Keratinocyte (primary cell): ENCODE results near the gene CHID1. TPM values are rescaled to one million over a fixed set of nuclear protein-coding genes. Genes with fewer than 3 reads are reported as not detected.

Experiments
- DNase-seq: peaks from one replicate; pipeline ENCODE4 v3.0.0-alpha.2; 2011; ENCODE audit warnings: low read depth, missing footprints, low spot score
- FAIRE-seq: peaks from 2 replicates; lab custom pipeline; 2011; peaks lifted over from hg19 to GRCh38; lab: Jason Lieb, UNC
- H2AFZ ChIP-seq: 2 replicates; pipeline ENCODE4 v1.6.0; 2012; ENCODE audit warnings: low read length, control low read depth, inconsistent platforms; ENCODE audit not compliant: control insufficient read depth
- H3K27ac ChIP-seq: 2 replicates; pipeline ENCODE4 v1.5.1; 2011; ENCODE audit warnings: low read length; ENCODE audit not compliant: control insufficient read depth, insufficient read depth
- H3K27me3 ChIP-seq: 3 replicates; pipeline ENCODE4 v1.6.0; 2011; ENCODE audit warnings: low read length; ENCODE audit not compliant: control insufficient read depth, insufficient read depth; ENCODE audit errors: extremely low read depth
- H3K36me3 ChIP-seq, 2 experiments: 2 replicates in 1 of 2; 3 replicates in 1 of 2; pipeline ENCODE4 v1.5.1; 2011; ENCODE audit warnings: low read length in 2 of 2, mild to moderate bottlenecking in 1 of 2; ENCODE audit not compliant: control insufficient read depth in 2 of 2, insufficient read depth in 2 of 2; ENCODE audit errors: extremely low read depth in 1 of 2
- H3K4me1 ChIP-seq: 3 replicates; pipeline ENCODE4 v1.5.1; 2011; ENCODE audit warnings: low read length; ENCODE audit not compliant: control insufficient read depth, insufficient read depth; ENCODE audit errors: extremely low read depth
- H3K4me2 ChIP-seq: 3 replicates; pipeline ENCODE4 v1.6.0; 2011; ENCODE audit warnings: low read depth, low read length; ENCODE audit not compliant: control insufficient read depth, insufficient read depth; ENCODE audit errors: extremely low read depth
- H3K4me3 ChIP-seq, 3 experiments: fragments of 200-600 bp in 1 of 3; sonication (generic) in 1 of 3; 2 replicates in 2 of 3; 3 replicates in 1 of 3; pipeline ENCODE4 v1.5.1; 2011 to 2016; ENCODE audit warnings: low read length in 3 of 3, mild to moderate bottlenecking in 3 of 3, control low read depth in 2 of 3, inconsistent platforms in 1 of 3, low read depth in 1 of 3, mixed read lengths in 1 of 3, mixed run types in 1 of 3, moderate library complexity in 1 of 3; ENCODE audit not compliant: control insufficient read depth in 2 of 3, insufficient read depth in 2 of 3; ENCODE audit errors: extremely low read depth in 1 of 3
- H3K79me2 ChIP-seq: 2 replicates; pipeline ENCODE4 v1.6.0; 2012; ENCODE audit warnings: low read length; ENCODE audit not compliant: control insufficient read depth, insufficient read depth
- H3K9ac ChIP-seq: 3 replicates; pipeline ENCODE4 v1.6.0; 2011; ENCODE audit warnings: low read length; ENCODE audit not compliant: control insufficient read depth, insufficient read depth; ENCODE audit errors: extremely low read depth
- H3K9me1 ChIP-seq: 3 replicates; pipeline ENCODE4 v1.6.0; 2011; ENCODE audit warnings: low read length; ENCODE audit not compliant: control insufficient read depth, insufficient read depth; ENCODE audit errors: extremely low read depth
- H3K9me3 ChIP-seq: 2 replicates; pipeline ENCODE4 v1.5.1; 2012; ENCODE audit warnings: low read depth, low read length; ENCODE audit not compliant: control insufficient read depth
- H4K20me1 ChIP-seq: 3 replicates; pipeline ENCODE4 v1.6.0; 2011; ENCODE audit warnings: low read length; ENCODE audit not compliant: control insufficient read depth, insufficient read depth; ENCODE audit errors: extremely low read depth
- EZH2 ChIP-seq: IDR thresholded peaks from one replicate; pipeline ENCODE4 v1.6.1; 2012; ENCODE audit warnings: inconsistent platforms, mild to moderate bottlenecking, low read length, moderate library complexity
- dilution Hi-C: fragments of 300-500 bp; cut with MboI; formaldehyde crosslinking; loops from one replicate; pipeline ENCODE4 v1.7.0; 2020; ENCODE audit warnings: low sequenced_read_pairs; ENCODE audit not compliant: extremely low pct_ligation_motif_present
- polyA plus RNA-seq, 5 experiments: library from polyadenylated mRNA; depleted of rRNA in 3 of 5; stranded (reverse) in 3 of 5; stranded (forward) in 1 of 5; unstranded in 1 of 5; fragments of >200 nt; gene quantifications; 1 replicate in 1 of 5; 2 replicates in 3 of 5; 3 replicates in 1 of 5; pipeline versions ENCODE4 v1.2.1 to v1.2.3, GENCODE V29; 2011 to 2012; ENCODE audit warnings: missing spikeins in 2 of 5, low read depth in 1 of 5, low replicate concordance in 1 of 5
- TF ChIP-seq, protein P1 (sequence below), 3 experiments: IDR thresholded peaks in 1 of 3; conservative IDR thresholded peaks in 1 of 3; optimal IDR thresholded peaks in 1 of 3; 2 replicates in 2 of 3; 3 replicates in 1 of 3; pipeline versions ENCODE3 to v1.5.1; 2011; ENCODE audit warnings: low read length in 3 of 3, mild to moderate bottlenecking in 3 of 3, moderate library complexity in 2 of 3, control low read depth in 1 of 3, inconsistent platforms in 1 of 3; ENCODE audit not compliant: insufficient read depth in 2 of 3; ENCODE audit errors: extremely low read depth in 1 of 3

CHID1 gene
- polyA plus RNA-seq, 1 donor (not counting 4 experiments of a cell fraction or from before 2014, with no cell fraction given): 23.0 TPM

- peaks cover 4% of the 10 kb centered on the region for H3K4me1 ChIP-seq
- H3K79me2 ChIP-seq: no peaks in the 10 kb centered on the region
- no peak overlapping the region for H3K4me2 ChIP-seq
- H2AFZ ChIP-seq: no peak overlapping the region
- peaks cover 9% of the 10 kb centered on the region for H4K20me1 ChIP-seq
- FAIRE-seq (no peak), DNase-seq (no peak)
- no peaks in the 10 kb centered on the region for H3K9me3 ChIP-seq
- no peak overlapping the region for H3K27ac ChIP-seq
- H3K9me1 ChIP-seq: no peaks in the 10 kb centered on the region
- TF ChIP-seq EZH2: no peak
- TF ChIP-seq, protein P1, sequence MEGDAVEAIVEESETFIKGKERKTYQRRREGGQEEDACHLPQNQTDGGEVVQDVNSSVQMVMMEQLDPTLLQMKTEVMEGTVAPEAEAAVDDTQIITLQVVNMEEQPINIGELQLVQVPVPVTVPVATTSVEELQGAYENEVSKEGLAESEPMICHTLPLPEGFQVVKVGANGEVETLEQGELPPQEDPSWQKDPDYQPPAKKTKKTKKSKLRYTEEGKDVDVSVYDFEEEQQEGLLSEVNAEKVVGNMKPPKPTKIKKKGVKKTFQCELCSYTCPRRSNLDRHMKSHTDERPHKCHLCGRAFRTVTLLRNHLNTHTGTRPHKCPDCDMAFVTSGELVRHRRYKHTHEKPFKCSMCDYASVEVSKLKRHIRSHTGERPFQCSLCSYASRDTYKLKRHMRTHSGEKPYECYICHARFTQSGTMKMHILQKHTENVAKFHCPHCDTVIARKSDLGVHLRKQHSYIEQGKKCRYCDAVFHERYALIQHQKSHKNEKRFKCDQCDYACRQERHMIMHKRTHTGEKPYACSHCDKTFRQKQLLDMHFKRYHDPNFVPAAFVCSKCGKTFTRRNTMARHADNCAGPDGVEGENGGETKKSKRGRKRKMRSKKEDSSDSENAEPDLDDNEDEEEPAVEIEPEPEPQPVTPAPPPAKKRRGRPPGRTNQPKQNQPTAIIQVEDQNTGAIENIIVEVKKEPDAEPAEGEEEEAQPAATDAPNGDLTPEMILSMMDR (optimal IDR thresholded peaks at IDR 0.05 in 1 of 3, IDR thresholded peaks at IDR 0.05 in 1 of 3, conservative IDR thresholded peaks at IDR 0.05 in 1 of 3; ENCODE audit: extremely low read depth in 1 of 3, insufficient read depth in 2 of 3, low read length in 3 of 3): no peak
- dilution Hi-C loops: no loop called here
- H3K4me3 ChIP-seq: no peak overlapping the region
- peaks cover 8% of the 10 kb centered on the region in 2 experiments for H3K36me3 ChIP-seq
- H3K27me3 ChIP-seq: no peaks in the 10 kb centered on the region
- no peak overlapping the region for H3K9ac ChIP-seq
Observed at GRCh38 chr11:858762-859339, 51.8 kb downstream of the CHID1 start.

GRCh38 chr11:858053-858761 lies 52.4 kb downstream of the CHID1 start:
- Histone ChIP-seq H3K9me1 (no peaks in the 10 kb centered on the region), H3K27me3 (no peaks in the 10 kb centered on the region), H3K9ac (no peak overlapping the region), H3K4me2 (no peak overlapping the region), H3K27ac (no peak overlapping the region), H4K20me1 (peaks cover 9% of the 10 kb centered on the region), H3K9me3 (no peaks in the 10 kb centered on the region), H2AFZ (no peak overlapping the region), H3K4me1 (peaks cover 4% of the 10 kb centered on the region), H3K79me2 (no peaks in the 10 kb centered on the region), H3K36me3 (peaks cover 4 to 8% of the 10 kb centered on the region in 2 experiments), H3K4me3 (no peak overlapping the region)
- dilution Hi-C loops: no loop called here
- FAIRE-seq (no peak), DNase-seq (no peak)
- TF ChIP-seq, protein P1 (optimal IDR thresholded peaks at IDR 0.05 in 1 of 3, IDR thresholded peaks at IDR 0.05 in 1 of 3, conservative IDR thresholded peaks at IDR 0.05 in 1 of 3; ENCODE audit: extremely low read depth in 1 of 3, insufficient read depth in 2 of 3, low read length in 3 of 3): no peak
- TF ChIP-seq EZH2: no peak
